ENCODE results near the gene KARS1.

DNA sequence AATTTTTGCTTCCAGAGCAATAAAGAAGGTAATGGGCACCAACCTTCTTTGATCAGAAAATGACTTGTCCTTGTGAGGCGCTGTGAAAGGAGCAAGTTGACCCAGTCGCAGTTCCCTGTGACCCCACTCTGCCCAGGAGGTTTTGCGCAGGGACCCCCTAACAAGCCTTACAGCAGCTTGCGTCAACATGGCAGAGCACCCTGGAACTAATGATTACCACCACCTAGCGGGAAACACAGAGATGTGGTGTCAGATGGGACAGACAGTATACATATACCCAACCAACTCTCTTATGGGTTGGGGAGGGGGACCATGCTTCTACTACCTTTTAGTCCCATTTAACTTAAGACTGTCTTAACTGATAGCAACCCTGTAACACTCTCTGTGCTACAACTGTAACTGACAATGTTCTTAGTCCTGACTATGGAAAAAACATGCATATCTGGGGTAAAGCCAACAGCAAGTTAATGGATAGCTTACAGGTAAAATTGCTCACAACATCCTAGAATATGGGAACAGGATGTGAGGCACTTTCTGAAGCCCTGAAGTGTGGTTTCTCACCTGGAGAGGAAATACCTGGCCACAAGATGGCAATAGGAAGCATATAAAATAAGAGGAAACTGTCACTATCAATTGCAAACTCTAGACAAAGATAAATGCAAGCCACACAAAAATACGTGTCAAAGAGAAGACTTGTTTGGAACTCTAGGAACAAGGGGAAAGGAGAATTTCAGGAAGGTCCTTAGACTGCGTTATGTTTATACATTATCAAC lies 3.0 kb downstream of the KARS1 start:
- no peak for TF ChIP-seq POLR2A (IDR thresholded peaks at IDR 0.05; ENCODE audit: low read length)
- no peak for TF ChIP-seq GATA1 (IDR thresholded peaks at IDR 0.05; ENCODE audit: low read depth, low read length)
